ENCODE data around the gene GPC6.
"Not testable (repeated sequence)": the region's sequence is repeated elsewhere in the genome, so short reads cannot be mapped to it uniquely, and the experiment has no call there.

Gene GPC6

GRCh38 chr13:93450761-93451160 lies 224.2 kb downstream of the GPC6 start:
- no peak for DNase-seq

DNA sequence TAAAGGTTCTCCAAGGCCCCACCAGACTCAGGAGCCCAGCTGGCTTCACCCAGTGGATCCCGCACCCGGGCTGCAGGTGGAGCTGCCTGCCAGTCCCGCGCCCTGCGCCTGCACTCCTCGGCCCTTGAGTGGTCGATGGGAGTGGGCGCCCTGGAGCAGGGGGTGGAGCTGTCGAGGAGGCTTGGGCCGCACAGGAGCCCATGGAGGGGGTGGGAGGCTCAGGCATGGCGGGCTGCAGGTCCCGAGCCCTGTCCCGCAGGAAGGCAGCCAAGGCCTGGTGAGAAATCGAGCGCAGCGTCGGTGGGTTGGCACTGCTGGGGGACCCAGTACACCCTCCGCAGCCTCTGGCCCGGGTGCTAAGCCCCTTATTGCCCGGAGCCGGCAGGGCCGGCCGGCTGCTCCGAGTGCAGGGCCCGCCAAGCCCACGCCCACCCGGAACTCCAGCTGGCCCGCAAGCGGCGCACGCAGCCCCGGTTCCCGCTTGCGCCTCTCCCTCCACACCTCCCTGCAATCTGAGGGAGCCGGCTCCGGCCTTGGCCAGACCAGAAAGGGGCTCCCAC lies 228.1 kb downstream of the GPC6 start:
- DNase-seq = not testable (repeated sequence)

- no peak for DNase-seq
These were observed 229.3 kb downstream of the GPC6 start for GRCh38 chr13:93455861-93456260.

- DNase-seq = no peak
These were observed 233.4 kb downstream of the GPC6 start for GRCh38 chr13:93460005-93460404.

DNA sequence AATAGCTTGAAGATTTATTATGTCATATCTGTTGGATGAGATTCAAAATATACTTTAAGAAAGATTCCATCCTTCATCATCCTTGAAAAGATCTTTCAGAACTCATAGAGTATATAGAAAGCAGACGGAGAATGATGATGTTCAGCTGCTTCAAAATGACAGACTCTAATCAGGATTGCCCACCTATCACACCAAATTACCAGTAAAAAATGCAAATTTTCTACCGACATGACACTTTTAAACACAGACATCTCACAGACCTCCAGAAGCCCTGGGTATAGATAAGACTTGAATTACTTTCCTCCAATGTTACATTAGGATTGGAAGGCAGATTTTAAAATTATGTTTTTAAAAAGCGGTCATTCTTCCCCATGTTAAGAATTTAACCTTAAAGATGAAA lies 235.5 kb downstream of the GPC6 start:
- DNase-seq = no peak

GRCh38 chr13:93466502-93467036 lies 240.0 kb downstream of the GPC6 start:
- DNase-seq = no peak

DNA sequence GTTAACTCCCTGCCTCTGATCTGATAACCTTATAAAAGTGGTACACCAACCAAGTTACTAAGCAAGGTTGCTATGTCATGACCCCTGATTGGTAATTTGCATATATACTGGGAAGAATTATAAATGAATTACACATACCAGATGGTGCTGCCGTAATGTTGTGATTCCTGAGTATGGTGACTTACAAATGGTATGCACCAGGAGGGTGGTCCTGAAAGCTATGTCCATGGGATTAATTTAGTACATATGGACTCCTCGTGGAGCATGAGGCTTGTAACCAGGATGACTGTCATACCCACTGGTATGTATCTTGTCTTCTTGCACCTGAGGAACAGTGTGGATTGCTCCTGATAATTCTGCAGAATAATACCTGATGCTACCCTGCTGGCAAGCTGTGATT lies 240.6 kb downstream of the GPC6 start:
- DNase-seq = no peak

GRCh38 chr13:93468433-93468832 lies 241.8 kb downstream of the GPC6 start:
- no peak for DNase-seq

DNA sequence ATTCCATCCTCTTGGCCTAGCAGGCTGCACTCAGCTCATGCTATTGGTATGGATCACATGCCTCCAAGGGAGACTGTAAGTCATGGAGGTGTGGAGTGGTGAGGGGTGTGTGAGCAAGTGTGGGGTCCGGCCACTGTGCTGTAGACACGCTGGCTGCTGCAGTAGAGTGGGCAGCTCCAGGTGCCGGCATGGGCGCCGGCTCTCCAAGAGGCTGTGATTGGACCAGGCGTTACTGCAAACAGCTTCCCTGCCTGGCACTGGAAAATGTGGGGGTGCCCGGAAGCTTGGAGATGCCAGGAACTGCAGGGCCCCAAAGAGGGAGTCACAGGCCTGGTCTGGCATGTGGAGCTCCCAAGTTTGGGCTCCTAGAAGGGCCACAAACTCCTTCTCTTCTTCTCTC lies 245.7 kb downstream of the GPC6 start:
- no peak for DNase-seq

DNA sequence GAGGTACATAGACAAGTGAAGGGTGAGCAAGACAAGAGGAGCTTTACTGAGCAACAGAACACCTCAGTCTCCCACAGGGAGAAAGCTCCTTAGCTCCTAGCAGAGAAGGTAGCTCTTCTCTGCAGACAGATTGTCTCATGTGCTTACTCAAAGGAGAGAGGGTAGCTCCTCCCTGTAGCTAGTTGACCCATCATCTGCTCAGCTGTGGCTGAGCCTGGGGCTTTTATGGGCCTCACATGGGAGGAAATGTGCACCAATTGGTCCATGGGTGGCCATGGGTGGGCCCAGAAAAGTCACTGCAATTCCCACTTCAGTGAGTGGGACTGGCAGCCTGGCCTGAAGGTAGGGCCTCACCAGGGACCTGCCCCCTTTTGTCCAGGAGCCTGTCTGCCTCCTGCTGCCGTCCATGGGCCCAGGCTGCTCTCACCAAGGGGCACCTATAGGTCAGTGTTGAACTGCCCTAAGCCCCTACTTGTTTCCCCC lies 246.2 kb downstream of the GPC6 start:
- no peak for DNase-seq

DNA sequence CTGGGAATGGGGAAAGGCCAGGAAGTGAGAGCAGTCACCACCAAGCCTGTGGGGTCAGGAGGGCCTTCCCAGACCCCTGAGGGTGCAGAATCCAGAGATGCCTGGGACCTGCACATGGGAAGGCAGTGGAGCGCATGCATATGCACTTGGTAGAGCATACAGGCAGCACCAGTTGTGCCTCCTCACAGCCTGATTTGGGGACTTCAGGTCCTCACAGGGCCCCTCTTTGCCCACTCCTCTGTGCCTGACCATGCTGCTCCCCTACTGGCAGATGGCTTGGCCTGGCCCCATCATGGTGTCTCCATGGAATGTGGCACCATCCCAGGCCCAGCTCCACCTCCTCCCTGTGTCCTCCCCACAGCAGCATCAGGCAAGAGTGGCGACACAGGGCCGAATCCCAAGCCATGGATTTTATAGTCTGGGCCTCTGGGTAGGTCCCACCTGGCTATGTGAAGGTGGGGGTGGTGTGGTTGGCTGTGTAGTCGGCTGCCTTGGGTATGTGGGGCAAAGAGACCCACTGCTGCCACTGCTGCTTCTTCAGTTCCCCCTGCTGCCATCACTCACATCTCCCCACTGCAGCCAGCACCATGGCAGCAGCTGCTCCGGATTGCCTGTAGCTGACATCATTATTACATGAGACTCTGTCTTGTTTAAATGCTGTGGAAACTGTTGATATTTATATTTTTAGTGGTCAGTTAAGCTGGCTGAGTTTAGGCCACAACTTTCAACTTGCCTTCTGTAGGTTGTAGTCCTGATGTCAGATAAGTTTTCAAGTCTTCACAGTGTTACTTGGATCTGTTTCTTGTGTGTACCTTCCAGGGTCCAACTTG lies 247.0 kb downstream of the GPC6 start:
- no peak for DNase-seq

- DNase-seq = no peak
These were observed 249.6 kb downstream of the GPC6 start for GRCh38 chr13:93476175-93476574.

DNA sequence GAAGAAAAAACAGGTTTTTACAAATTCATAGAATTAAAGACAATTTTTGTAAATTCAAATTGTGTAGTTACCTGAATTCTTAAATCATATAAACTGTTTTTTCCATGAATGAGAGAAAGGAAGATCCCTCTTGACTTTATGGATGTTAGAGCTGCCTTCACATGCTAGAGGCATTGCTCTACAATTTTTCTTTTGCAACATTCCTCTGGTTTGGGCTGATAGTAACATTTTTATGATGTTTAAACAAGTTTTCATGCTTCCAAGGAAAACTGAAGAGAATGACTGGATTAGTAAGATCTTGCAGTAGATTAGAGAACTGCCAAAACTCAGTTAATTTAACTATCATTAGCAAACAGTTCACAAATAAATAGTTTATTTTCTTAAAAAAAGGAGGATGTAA lies 250.6 kb downstream of the GPC6 start:
- DNase-seq = no peak

DNA sequence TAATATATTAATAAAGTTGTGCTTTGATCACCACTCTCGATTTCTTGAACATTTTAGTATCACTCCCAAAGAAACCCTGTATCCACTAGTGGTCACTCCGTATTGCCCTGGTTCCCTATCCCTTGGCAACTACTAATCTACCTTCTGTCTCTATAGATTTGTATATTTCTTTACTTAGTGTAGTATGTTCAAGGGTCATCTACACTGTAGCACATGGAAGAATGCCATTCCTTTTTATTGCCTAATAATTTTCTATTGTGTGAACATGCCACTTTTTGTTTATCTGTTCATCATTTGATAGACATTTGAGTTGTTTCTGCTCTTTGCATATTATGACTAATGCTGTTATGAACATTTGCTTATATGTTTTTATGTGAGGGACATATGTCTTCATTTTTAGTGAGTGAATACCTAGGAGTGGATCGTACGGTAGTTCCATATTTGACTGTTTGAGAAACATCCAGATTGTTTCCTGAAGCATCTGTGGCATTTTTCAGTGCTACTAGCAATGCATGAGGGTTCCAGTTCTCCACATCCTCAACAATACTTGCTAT lies 254.0 kb downstream of the GPC6 start:
- no peak for DNase-seq

DNA sequence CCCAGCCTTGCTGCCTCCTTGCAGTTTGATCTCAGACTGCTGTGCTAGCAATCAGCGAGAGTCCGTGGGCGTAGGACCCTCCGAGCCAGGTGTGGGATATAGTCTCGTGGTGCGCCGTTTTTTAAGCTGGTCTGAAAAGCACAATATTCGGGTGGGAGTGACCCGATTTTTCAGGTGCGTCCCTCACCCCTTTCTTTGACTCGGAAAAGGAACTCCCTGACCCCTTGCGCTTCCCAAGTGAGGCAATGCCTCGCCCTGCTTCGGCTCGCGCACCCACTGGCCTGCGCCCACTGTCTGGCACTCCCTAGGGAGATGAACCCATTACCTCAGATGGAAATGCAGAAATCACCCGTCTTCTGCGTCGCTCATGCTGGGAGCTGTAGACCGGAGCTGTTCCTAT lies 269.5 kb downstream of the GPC6 start:
- DNase-seq = not testable (repeated sequence)

DNA sequence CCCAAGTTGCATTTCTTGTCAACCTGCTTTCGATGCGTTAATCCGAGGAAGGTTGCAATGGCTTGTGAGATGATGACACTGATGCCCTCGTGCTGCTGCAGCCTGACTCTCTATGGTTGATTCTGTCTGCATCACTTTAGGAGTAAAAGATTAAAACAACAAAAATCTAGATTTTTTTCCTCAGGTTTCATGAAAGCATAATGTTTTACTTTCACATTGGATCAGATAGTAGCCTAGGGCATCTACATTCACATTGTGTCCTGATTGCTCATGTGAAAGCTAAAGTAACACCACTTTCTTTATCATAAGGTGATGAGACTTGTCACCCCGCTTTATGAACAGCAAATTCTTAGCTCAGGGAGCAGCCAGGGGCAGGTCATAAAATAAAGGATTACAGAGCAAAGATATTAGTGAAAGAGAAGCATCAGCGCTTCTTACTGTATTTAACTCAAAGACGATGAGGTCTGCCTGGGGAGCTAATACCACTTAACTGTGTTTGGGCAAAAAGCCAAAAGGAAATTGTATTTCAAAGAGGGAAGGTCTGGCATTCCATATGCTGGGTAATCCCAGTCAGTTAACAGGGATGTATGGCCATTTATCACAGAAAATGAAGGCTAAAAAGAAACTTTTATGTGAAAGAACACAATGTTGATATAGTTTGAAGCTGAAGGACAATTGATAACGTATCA lies 270.5 kb downstream of the GPC6 start:
- DNase-seq = no peak

GRCh38 chr13:93499991-93500390 lies 273.4 kb downstream of the GPC6 start:
- DNase-seq = no peak

DNA sequence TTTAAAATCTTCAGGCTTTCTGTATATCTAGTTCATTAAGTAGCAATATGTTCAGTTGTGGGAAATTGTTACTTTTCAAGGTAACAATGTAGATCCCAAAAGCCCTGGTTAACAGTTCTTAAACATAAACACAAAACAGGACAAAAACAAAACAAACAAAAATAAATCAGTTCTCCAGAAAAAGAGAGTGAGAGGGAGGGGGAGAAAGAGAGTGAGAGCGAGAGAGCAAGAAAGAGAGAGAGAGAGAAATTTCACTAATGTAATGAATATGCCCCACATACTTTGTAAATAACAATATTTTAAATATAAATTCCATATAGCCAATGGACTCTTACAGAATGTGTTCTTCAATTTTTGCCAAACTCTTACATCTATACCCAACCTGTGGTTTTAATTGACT lies 275.5 kb downstream of the GPC6 start:
- DNase-seq = no peak

GRCh38 chr13:93502987-93503615 lies 276.5 kb downstream of the GPC6 start:
- DNase-seq = no peak

- no peak for DNase-seq
These were observed 278.7 kb downstream of the GPC6 start for GRCh38 chr13:93505104-93505952.

GRCh38 chr13:93511011-93511410 lies 284.4 kb downstream of the GPC6 start:
- DNase-seq = no peak

- DNase-seq = no peak
These were observed 288.7 kb downstream of the GPC6 start for GRCh38 chr13:93515267-93515666.
